Astrocyte (in vitro differentiated cells and primary cell): Measurements from ENCODE around the gene PPP1R36.

Experiments
- EZH2 ChIP-seq: IDR thresholded peaks from 2 replicates; pipeline ENCODE4 v1.6.1; 2012; ENCODE audit warnings: mild to moderate bottlenecking, low read length, inconsistent platforms; ENCODE audit not compliant: insufficient read depth
- TF ChIP-seq, protein P1 (sequence below): IDR thresholded peaks from 2 replicates; pipeline ENCODE4 v1.5.1; 2011; ENCODE audit warnings: low read depth, mild to moderate bottlenecking, inconsistent platforms, low read length, moderate library complexity; ENCODE audit not compliant: insufficient read depth

DNA sequence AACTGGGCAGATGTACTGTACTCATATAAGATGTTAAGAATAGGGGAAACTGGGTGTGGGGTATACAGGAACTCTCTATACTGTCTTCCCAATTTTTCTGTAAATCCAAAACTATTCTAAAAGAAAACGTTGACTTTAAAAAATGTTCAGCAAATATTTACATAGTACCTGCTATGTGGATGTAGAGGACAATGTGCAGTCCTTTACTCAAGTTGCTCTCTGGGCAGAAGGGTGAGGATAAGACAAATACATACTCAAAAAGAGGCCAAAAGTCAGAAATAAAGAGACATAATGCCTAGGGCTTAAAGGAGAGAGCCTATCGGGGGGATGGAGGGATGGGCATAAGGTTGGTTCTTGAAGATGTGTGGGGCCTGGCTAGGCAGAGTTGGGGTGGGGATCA is 44.7 kb downstream of the PPP1R36 start:
- TF ChIP-seq, protein P1, sequence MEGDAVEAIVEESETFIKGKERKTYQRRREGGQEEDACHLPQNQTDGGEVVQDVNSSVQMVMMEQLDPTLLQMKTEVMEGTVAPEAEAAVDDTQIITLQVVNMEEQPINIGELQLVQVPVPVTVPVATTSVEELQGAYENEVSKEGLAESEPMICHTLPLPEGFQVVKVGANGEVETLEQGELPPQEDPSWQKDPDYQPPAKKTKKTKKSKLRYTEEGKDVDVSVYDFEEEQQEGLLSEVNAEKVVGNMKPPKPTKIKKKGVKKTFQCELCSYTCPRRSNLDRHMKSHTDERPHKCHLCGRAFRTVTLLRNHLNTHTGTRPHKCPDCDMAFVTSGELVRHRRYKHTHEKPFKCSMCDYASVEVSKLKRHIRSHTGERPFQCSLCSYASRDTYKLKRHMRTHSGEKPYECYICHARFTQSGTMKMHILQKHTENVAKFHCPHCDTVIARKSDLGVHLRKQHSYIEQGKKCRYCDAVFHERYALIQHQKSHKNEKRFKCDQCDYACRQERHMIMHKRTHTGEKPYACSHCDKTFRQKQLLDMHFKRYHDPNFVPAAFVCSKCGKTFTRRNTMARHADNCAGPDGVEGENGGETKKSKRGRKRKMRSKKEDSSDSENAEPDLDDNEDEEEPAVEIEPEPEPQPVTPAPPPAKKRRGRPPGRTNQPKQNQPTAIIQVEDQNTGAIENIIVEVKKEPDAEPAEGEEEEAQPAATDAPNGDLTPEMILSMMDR: no peak
- TF ChIP-seq EZH2: no peak
